H1 (cell line): ENCODE measurements around the gene SH3TC2. TPM values are rescaled to one million over a fixed set of nuclear protein-coding genes. Genes with fewer than 3 reads are reported as not detected.

ENCODE experiments used
- EZH2 ChIP-seq: fragments of 200-600 bp; sonication (generic); IDR thresholded peaks from 2 replicates; pipeline ENCODE4 v1.7.1; 2012; ENCODE audit warnings: low read depth, mild to moderate bottlenecking, moderate library complexity, low read length, inconsistent platforms; ENCODE audit not compliant: severe bottlenecking
- RAD21 ChIP-seq, 2 experiments: IDR thresholded peaks in 1 of 2; conservative IDR thresholded peaks in 1 of 2; 2 replicates each; pipeline ENCODE4 v1.6.1; 2011; ENCODE audit warnings: low read depth in 2 of 2, low read length in 2 of 2, improper control_type of control experiment in 1 of 2, inconsistent platforms in 1 of 2, mild to moderate bottlenecking in 1 of 2, moderate library complexity in 1 of 2
- SAP30 ChIP-seq: fragments of 300-600 bp; sonication (generic); IDR thresholded peaks from 2 replicates; pipeline ENCODE4 v1.7.1; 2012; ENCODE audit warnings: low read length, moderate library complexity, mild to moderate bottlenecking, inconsistent platforms; ENCODE audit not compliant: insufficient read depth, insufficient replicate concordance
- SIRT6 ChIP-seq: IDR thresholded peaks from one replicate; pipeline ENCODE4 v1.7.1; 2012; ENCODE audit warnings: low read length, inconsistent platforms
- TAF1 ChIP-seq: IDR thresholded peaks from 2 replicates; pipeline ENCODE4 v1.6.1; 2011; ENCODE audit warnings: mild to moderate bottlenecking, low read depth, low read length
- polyA plus RNA-seq, 7 experiments: library from polyadenylated mRNA; depleted of rRNA in 3 of 7; stranded (reverse) in 5 of 7; unstranded in 2 of 7; fragments of >200 nt in 5 of 7; fragments of 200-250 nt in 2 of 7; gene quantifications; 1 replicate in 5 of 7; 2 replicates in 1 of 7; 4 replicates in 1 of 7; pipeline versions ENCODE4 v1.2.1 to v1.2.3, GENCODE V29; 2011 to 2013; ENCODE audit warnings: missing spikeins in 2 of 7, mixed read lengths in 2 of 7
- total RNA-seq: library from RNA; stranded (reverse); fragmentation: NEBNext Ultra II Directional; extraction: Animal tissue kit (Norgen Biotek cat#: 25700); gene quantifications from 2 replicates; pipeline ENCODE4 v1.2.1, GENCODE V29; 2021
- TF ChIP-seq, protein P1 (sequence below): IDR thresholded peaks from 2 replicates; pipeline ENCODE4 v1.6.1; 2011; ENCODE audit warnings: low read depth, mild to moderate bottlenecking, low read length; ENCODE audit not compliant: insufficient read depth

The SH3TC2 gene
- total and polyA plus RNA-seq, 2 of the 8 experiments (the other 6 are each of a cell fraction or from before 2014, with no cell fraction given) = 0.11 to 0.80 TPM

DNA sequence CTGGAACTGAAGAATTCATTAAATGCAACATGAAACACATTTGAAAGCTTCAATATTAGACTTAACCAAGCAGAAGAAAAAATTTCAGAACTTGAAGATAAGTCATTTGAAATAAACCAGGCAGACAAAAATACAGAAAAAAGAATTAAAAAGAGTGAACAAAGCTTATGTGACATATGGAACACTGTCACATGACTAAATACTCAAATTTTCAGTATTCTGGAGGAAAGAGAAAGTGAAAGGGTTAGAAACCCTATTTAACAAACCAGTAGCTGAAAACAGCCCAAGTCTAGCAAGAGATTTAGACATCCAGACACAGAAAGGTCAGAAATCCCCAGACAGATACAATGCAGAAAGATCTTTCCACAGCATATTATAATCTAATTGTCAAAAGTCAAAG, 37.1 kb upstream of the SH3TC2 start (continued):
- TF ChIP-seq EZH2 = no peak
- TF ChIP-seq RAD21 (IDR thresholded peaks at IDR 0.05 in 1 of 2, conservative IDR thresholded peaks at IDR 0.05 in 1 of 2; ENCODE audit: low read depth in 2 of 2, low read length in 2 of 2) = no peak
- no peak for TF ChIP-seq SIRT6
- TF ChIP-seq, protein P1, sequence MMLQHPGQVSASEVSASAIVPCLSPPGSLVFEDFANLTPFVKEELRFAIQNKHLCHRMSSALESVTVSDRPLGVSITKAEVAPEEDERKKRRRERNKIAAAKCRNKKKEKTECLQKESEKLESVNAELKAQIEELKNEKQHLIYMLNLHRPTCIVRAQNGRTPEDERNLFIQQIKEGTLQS = no peak
- TF ChIP-seq SAP30 = no peak
- no peak for TF ChIP-seq TAF1
